OCI-LY7 (cell line): ENCODE data around the gene MYBPC3. TPM values are rescaled to one million over a fixed set of nuclear protein-coding genes. Genes with fewer than 3 reads are reported as not detected.

Experiments
- BruUV-seq: library from RNA; stranded (reverse); fragments of 400-500 nt; replicated peaks from 2 replicates; lab custom pipeline; 2021; lab: Mats Ljungman, UMichigan
- CTCF ChIA-PET: fragments of 300-600 bp; sonication (Branson Sonifier 250); formaldehyde crosslinking; loops from one replicate; lab custom pipeline; 2022; ENCODE audit warnings: antibody characterized with exemption; ENCODE audit not compliant: unreplicated experiment; lab: Charles Lee
- POLR2A ChIA-PET: fragments of 300-600 bp; sonication (Branson Sonifier 250); formaldehyde crosslinking; loops from one replicate; lab custom pipeline; 2022; ENCODE audit warnings: antibody characterized with exemption; lab: Charles Lee
- DNase-seq: peaks from one replicate; pipeline ENCODE4 v3.0.0-alpha.2; 2015; ENCODE audit warnings: low spot score
- H2AFZ ChIP-seq: fragments of 200-600 bp; sonication (generic), shearing (Covaris generic); 2 replicates; pipeline ENCODE4 v1.6.1; 2014; ENCODE audit warnings: mild to moderate bottlenecking, antibody characterized with exemption, low read length, moderate library complexity
- H3K27ac ChIP-seq: fragments of 200-600 bp; sonication (generic); 2 replicates; pipeline ENCODE4 v1.5.1; 2014; ENCODE audit warnings: mixed run types, low read depth, mild to moderate bottlenecking, moderate library complexity, low read length, inconsistent platforms; ENCODE audit not compliant: poor library complexity, severe bottlenecking
- H3K36me3 ChIP-seq: fragments of 200-600 bp; sonication (generic); 2 replicates; pipeline ENCODE4 v1.6.1; 2014; ENCODE audit warnings: mild to moderate bottlenecking, antibody characterized with exemption, low read length, moderate library complexity, mixed read lengths; ENCODE audit not compliant: insufficient read depth
- H3K4me1 ChIP-seq: fragments of 200-600 bp; sonication (generic); 2 replicates; pipeline ENCODE4 v1.5.1; 2014; ENCODE audit warnings: mild to moderate bottlenecking, low read length; ENCODE audit not compliant: insufficient read depth, poor library complexity, severe bottlenecking
- H3K4me2 ChIP-seq: fragments of 200-600 bp; sonication (generic); 2 replicates; pipeline ENCODE4 v1.6.1; 2014; ENCODE audit warnings: mild to moderate bottlenecking, low read length
- H3K4me3 ChIP-seq: fragments of 200-600 bp; sonication (generic); 2 replicates; pipeline ENCODE4 v1.5.1; 2014; ENCODE audit warnings: mild to moderate bottlenecking, low read depth, low read length; ENCODE audit not compliant: poor library complexity, severe bottlenecking
- H3K79me2 ChIP-seq: fragments of 200-600 bp; sonication (generic); 2 replicates; pipeline ENCODE4 v1.6.1; 2016; ENCODE audit warnings: low read depth, mild to moderate bottlenecking, low read length, moderate library complexity, mixed read lengths; ENCODE audit not compliant: insufficient read depth
- H3K9me2 ChIP-seq: fragments of 200-600 bp; sonication (generic); 2 replicates; pipeline ENCODE4 v1.6.1; 2016; ENCODE audit warnings: mild to moderate bottlenecking, low read length, mixed read lengths; ENCODE audit not compliant: insufficient read depth
- H3K9me3 ChIP-seq: fragments of 200-600 bp; sonication (generic); 2 replicates; pipeline ENCODE4 v1.6.1; 2014; ENCODE audit warnings: mild to moderate bottlenecking, mixed run types, low read length, mixed read lengths
- H4K20me1 ChIP-seq: fragments of 200-600 bp; sonication (generic); 2 replicates; pipeline ENCODE4 v1.6.1; 2014; ENCODE audit warnings: mild to moderate bottlenecking, antibody characterized with exemption, low read length, moderate library complexity, mixed read lengths; ENCODE audit not compliant: insufficient read depth
- CTCF ChIP-seq: fragments of 200-600 bp; sonication (generic); conservative IDR thresholded peaks from 2 replicates; pipeline ENCODE4 v1.5.1; 2014; ENCODE audit warnings: mild to moderate bottlenecking, antibody characterized with exemption, low read length, moderate library complexity, mixed read lengths
- EZH2phosphoT487 ChIP-seq: fragments of 200-600 bp; sonication (generic); IDR thresholded peaks from 2 replicates; pipeline ENCODE4 v1.6.1; 2018; ENCODE audit warnings: low read depth, borderline replicate concordance, mild to moderate bottlenecking, mixed run types, antibody characterized with exemption, low read length, moderate library complexity, mixed read lengths
- intact Hi-C: fragments of 100-400 bp; cut with micrococcal nuclease; formaldehyde crosslinking; loops from one replicate; pipeline ENCODE4 v1.10.0; 2022; ENCODE audit not compliant: unreplicated experiment
- total RNA-seq, 2 experiments: library from RNA; depleted of rRNA in 1 of 2; stranded (reverse); fragments of >200 nt in 1 of 2; shearing (Covaris generic) in 1 of 2; gene quantifications; 2 replicates each; pipeline ENCODE4 v1.2.3, GENCODE V29; 2014 to 2022

Gene MYBPC3
- total RNA-seq, 2 experiments from 2014 or later: 0.25 to 0.29 TPM

GRCh38 chr11:47391711-47392432 is 39.4 kb upstream of the MYBPC3 start:
- TF ChIP-seq EZH2phosphoT487: no peak
- TF ChIP-seq CTCF: no peak
- Histone ChIP-seq H4K20me1 (no peaks in the 10 kb centered on the region), H3K27ac (no peak overlapping the region), H3K4me2 (no peak overlapping the region), H3K9me3 (no peaks in the 10 kb centered on the region), H3K79me2 (no peaks in the 10 kb centered on the region), H3K4me3 (no peak overlapping the region), H3K9me2 (no peaks in the 10 kb centered on the region), H3K36me3 (no peaks in the 10 kb centered on the region), H3K4me1 (peaks cover 46% of the 10 kb centered on the region), H2AFZ (no peak overlapping the region)
- POLR2A ChIA-PET: interaction anchor here (0.7 to 2.9 kb wide), 4 partner anchors 13 to 373 kb away, joined by 4 to 19 read pairs (median 10); partner anchors contain the start of gene SPI1
- intact Hi-C loops: loop anchor here (10.0 kb wide), 1 partner anchor 633 kb away; no protein-coding TSS in a partner anchor
- DNase-seq: no peak
- CTCF ChIA-PET: no interaction called here
- no TSS peak for BruUV-seq

- peaks cover 42% of the 10 kb centered on the region for H3K4me1 ChIP-seq
- TF ChIP-seq CTCF: no peak
- TF ChIP-seq EZH2phosphoT487: no peak
- intact Hi-C loops: loop anchor here (10.0 kb wide), 1 partner anchor 634 kb away; no protein-coding TSS in a partner anchor
- no peak overlapping the region for H3K27ac ChIP-seq
- no peaks in the 10 kb centered on the region for H3K9me2 ChIP-seq
- CTCF ChIA-PET: interaction anchor here (0.5 kb wide), 1 partner anchor 825 kb away, joined by 3 read pairs; no protein-coding TSS in a partner anchor
- no TSS peak for BruUV-seq
- no peaks in the 10 kb centered on the region for H3K9me3 ChIP-seq
- no peaks in the 10 kb centered on the region for H3K79me2 ChIP-seq
- DNase-seq: no peak
- no peak overlapping the region for H3K4me3 ChIP-seq
- H3K4me2 ChIP-seq: no peak overlapping the region
- no peaks in the 10 kb centered on the region for H4K20me1 ChIP-seq
- POLR2A ChIA-PET: interaction anchor here (1.9 to 2.9 kb wide), 2 partner anchors 9 to 13 kb away, joined by 11 to 19 read pairs; partner anchors contain the start of gene SPI1
- no peak overlapping the region for H2AFZ ChIP-seq
- H3K36me3 ChIP-seq: no peaks in the 10 kb centered on the region
Measured at GRCh38 chr11:47391077-47391583, 38.6 kb upstream of the MYBPC3 start.
